HS-27A (cell line): ENCODE results near the gene MEGF10.
"Not testable (repeated sequence)": the region's sequence is repeated elsewhere in the genome, so short reads cannot be mapped to it uniquely, and the experiment has no call there.

Experiments used
- DNase-seq: peaks from one replicate; pipeline ENCODE4 v3.0.0-alpha.2; 2012; ENCODE audit warnings: low read depth, missing footprints

The MEGF10 gene

DNA sequence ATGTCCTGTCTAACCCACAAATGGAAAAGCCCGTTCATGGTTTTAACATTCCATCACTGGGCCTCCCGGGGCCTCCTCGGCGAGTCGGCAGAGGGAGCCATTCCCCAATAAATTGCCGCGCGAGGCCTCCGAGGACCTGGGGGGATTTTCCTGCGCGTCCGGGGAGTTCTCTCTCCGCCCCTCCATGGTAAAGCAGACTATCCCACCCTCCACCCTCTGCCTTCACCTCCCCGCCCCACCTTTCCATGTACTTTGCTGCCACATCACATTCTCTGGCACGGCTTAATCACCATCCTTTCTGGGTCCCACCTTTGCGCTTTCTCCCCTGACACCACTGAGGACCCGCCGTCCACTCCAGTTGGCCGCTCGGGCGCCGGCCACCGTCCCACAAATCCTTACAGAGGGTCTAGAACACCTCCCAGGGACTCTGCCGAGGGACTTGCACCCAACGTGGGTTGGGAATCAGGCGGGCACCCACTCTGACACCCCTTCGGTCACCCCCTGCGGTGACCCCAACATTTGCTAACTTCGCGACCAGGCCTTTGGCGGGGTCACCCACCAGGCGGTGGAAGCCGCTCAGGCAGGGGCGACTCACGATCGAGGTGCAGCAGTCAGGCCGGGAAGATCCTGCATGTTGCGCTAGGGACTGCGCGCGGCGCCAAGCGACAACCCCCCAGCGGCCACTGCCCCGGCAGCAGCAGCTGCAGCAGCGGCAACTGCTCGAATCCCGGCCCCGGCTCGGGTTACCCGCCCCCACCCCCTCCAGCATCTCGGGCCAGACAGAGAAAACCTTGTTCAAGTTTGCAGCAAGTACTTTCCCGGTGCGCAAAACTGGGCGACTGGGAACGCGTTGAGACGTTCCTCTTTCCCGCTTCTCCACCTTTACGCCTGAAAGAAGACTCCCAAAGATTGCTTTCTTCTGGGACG, at the start of gene MEGF10:
MEGF10 (plus strand) TSS at position 778 of the 927 bp plus-strand sequence. CDS start 40,513 bp downstream, outside the sequence.
- no peak for DNase-seq

DNA sequence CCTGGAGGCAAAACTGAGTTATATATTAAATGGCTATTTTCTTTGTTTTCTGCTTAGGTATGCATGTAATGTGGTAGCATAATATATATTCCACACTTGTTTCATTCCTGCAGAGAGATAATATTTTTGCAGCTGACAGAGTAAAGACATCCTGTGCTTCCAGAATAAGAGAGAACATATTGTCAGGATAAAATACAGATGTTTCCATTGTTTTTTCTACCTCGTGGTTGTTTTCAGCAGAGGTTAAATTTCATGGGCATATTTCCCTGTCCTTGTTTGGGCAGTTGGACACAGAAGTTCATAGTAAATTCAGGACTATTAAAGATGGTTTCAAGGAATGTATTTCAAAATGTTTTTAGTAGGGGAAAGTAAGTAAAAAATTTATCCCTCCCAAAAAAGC, 47.6 kb upstream of the MEGF10 start:
- DNase-seq: no peak

DNA sequence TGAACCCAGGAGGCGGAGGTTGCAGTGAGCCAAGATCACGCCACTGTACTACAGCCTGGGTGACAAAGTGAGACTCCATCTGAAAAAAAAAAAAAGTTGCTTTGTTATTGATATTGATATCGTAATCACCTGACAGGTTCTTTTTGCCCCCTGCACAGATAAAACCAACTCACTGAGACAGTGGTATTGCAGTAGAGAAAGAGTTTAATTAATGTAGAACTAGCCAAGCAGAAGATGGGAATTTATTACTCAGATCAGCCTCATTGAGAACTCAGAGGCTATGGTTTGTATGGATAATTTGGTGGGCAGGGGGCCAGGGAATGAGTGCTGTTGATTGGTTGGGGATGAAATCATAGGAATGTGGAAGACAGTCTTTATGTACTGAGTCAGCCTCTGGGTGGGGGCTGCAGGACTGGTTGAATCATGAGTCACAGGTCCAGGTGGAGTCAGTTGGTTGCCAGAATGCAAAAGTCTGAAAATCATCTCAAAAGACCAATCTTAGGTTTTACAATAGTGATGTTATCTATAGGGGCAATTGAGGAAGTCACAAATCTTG, 35.8 kb upstream of the MEGF10 start:
- DNase-seq: peak; percentile 33

DNA sequence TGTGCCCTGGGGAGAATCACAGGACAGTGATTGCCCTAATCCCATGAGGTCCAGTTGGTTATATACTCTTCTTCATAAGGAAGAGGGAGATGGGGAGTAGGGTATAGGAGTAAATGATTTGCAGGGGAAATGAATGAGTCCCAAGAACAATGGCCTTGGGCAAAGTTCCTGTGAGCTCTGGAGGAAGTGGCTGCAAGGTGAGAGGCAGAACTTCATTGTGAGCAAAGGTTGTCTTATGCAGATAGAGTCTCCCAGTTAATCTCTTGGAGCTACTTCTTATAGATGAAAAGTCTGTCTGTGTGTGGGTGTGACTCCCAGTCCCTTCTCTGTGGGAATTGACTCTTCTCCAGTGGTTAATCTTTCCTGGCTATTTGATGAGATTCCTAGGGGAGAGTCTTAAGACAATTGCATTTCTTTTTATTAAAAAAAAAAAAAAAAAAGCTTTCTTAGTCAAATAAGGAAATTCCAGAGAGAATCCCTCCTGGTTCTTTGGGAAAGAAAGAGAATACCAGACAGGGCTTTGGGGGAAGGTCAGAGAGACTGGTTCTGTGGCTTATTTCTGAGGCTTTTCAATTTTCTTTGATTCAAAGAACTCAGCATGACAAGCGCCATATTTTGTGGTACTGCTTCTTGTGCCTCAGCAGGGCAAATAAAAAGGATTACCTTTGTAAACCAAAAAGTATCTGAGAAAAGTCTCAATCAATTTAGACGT, 33.6 kb upstream of the MEGF10 start:
- no peak for DNase-seq

GRCh38 chr5:127260686-127261085, 29.9 kb upstream of the MEGF10 start:
- DNase-seq: no peak

DNA sequence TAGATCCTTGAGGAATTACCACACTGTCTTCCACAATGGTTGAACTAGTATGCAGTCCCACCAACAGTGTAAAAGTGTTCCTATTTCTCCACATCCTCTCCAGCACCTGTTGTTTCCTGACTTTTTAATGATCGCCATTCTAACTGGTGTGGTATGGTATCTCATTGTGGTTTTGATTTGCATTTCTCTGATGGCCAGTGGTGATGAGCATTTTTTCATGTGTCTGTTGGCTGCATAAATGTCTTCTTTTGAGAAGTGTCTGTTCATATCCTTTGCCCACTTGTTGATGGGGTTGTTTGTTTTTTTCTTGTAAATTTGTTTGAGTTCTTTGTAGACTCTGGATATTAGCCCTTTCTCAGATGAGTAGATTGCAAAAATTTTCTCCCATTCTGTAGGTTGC, 25.1 kb upstream of the MEGF10 start:
- DNase-seq: not testable (repeated sequence)

GRCh38 chr5:127268342-127268741, 22.3 kb upstream of the MEGF10 start:
- DNase-seq: not testable (repeated sequence)

DNA sequence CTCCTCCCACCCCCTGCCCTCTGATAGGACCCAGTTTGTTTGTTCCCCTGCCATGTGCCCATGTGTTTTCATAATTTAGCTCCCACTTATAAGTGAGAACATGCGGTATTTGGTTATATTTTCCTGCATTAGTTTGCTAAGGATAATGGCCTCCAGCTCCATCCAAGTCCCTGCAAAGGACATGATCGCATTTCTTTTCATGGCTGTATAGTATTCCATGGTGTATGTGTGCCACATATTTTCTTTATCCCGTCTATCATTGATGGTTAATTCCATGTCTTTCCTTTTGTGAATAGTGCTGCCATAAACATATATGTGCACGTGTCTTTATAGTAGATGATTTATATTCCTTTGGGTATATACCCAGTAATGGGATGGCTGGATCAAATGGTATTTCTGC, 19.9 kb upstream of the MEGF10 start:
- DNase-seq: not testable (repeated sequence)

DNA sequence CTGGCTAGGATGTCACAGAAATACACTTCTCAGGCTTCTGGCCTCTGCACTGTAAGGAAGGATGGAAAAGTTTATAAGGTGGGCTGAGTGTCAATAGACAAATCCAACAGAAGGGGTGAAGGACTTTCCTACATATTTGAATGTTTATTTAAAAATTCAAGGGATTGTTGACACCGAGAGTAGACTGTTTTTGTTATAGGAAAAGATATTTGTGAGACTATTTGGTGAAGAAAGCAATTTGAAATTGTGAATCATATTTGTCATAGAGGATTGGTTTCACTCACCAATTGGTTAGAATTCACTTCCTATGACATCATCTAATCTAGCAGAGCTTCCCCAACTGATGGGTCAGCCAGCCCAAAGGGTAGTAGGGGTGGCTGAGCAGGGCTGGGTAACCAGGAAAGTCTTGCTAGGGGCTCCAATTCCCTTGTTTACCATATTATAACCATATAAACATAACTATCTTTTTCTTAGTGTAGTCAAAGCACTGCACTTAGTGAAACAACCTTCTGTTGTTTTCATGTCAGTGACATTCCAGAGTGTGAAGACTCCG, 14.9 kb upstream of the MEGF10 start:
- DNase-seq: no peak

DNA sequence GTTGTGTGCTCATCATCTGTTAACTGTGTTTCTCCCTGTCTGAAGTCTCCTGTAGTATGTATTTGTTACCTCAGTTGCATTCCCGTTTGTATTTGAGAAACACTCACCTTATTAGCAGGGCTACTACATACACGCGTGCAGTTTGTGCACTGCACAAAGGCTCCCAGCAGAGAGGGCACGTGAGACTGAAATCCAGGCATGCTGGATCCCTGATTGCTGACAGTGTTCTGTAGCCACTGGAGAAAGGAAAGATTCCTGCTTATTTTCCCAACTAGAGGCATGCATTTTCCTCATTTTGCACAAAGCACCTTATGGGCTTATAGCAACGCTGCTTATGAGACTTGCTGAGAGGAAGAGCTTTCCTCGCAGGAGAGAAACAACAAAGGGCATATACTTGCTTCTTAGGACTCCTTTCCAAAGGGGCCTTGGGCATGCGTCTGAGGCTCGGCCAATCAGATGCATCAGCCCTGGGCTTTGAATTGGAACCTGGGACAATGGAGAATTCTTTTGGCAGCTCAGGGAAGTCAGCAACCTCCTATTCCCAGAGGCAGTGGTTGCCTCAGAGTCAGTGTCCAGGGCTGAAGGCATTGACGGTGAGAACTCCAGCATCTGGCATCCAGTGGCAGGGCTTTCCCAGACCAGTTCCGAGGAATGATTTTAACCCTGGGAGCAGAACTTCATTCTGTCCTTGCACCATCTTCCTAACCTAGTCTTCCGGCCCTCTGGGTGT, 9.9 kb upstream of the MEGF10 start:
- no peak for DNase-seq

DNA sequence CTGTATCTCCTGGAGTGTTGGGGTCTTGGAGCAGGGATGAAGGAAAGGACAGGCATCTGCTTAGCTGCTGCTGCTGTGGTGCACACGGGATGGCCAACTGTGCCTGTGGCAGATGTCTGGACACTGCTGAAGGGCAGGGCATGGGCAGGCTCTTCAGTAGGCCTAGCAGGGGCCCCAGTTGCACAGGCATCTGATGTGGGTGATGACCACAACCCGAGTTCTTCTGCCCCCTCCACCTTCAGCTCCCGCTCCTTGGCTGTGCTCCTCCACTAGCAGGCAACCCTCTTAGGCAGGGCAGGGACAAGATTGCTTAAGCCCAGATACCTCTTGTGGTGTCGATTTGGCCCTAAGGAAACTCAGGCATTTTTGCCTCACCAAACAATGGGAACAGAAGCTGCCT, 9.0 kb upstream of the MEGF10 start:
- no peak for DNase-seq

GRCh38 chr5:127288676-127289075, 1.9 kb upstream of the MEGF10 start:
- DNase-seq: no peak

- no peak for DNase-seq
These were observed 524 bp downstream of the MEGF10 start for GRCh38 chr5:127290946-127291693.

DNA sequence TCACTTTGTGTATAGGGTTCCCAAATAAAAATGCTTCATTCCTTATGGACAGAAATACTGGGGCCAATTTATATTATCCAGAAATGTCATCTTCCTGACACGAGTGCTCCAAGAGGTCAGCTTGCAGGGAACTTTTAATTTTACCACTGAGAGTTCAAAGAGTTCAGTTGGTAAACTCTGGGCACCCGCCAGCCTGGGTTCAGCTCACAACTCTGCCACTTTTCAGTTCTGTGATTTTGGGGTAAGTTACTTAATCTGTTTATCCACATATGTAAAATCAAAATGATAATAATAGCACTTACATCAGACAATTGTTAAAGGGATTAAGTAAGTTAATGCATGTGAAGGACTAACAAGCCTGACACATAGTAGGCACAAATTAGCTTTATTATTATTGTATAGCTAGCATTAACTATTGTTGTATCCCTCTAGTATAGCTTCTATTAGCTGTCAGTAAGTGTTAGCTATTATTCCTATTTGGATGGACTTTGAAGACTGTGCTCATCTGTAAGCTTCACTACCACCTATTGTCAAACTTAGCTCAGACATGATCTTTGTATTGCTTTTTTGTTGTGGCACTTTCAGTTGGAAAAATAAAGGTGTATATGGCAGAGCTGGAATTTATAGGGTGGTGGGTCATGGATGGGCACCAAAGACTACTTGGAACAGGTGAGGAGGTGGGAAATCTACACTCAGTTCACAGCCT, 1.6 kb downstream of the MEGF10 start:
- no peak for DNase-seq

DNA sequence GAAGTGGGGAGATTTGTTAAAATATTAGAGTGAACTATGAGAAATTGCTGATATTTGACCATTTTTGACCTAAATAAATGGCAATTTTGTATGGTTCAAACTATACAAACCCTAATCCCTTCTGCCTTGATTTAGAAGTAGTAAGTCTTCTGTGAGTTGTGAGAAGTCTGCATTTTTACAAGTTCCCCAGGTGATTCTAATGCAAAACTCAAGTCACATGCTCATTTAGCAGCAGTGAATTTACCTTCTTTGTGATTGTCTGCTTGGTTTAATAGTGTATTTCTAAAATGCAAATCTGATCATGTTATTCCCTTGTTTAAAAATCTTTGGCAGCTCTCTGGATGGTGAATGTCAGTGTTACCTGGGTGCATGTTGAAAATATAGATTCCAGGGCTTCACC, 2.8 kb downstream of the MEGF10 start:
- no peak for DNase-seq

GRCh38 chr5:127294829-127295228, 4.2 kb downstream of the MEGF10 start:
- no peak for DNase-seq

DNA sequence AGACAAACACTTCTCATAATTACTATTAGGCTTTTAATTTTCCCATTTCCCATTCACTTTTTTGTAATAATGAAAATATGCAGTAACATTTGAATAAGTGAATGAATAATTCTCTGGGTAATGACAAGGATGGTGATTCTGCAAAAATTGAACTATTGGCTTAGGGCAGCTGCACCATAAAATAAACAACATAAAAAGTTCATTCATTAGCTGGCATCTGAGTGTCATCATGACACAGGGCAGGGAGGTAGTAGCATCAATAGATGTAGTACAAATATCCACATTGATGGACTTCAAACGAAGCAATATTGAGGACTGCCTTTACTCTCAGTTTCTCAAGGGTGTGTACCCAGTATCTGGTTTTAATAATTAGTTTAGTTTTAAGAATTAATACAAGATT, 4.9 kb downstream of the MEGF10 start:
- no peak for DNase-seq

- DNase-seq: no peak
These were observed 5.7 kb downstream of the MEGF10 start for GRCh38 chr5:127296321-127296720.

DNA sequence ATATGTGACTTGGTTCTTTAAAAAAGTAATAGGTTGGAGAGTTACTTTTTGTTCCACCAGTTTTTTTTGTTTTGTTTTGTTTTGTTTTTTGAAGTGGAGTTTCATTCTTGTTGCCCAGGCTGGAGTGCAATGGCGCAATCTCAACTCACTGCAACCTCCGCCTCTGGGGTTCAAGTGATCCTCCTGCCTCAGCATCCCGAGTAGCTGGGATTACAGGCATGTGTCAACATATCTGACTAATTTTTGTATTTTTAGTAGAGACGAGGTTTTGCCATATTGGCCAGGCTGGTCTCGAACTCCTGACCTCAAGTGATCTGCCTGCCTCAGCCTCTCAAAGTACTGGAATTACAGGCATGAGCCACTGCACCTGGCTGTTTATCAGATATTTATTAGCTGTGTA, 6.3 kb downstream of the MEGF10 start:
- DNase-seq: not testable (repeated sequence)

DNA sequence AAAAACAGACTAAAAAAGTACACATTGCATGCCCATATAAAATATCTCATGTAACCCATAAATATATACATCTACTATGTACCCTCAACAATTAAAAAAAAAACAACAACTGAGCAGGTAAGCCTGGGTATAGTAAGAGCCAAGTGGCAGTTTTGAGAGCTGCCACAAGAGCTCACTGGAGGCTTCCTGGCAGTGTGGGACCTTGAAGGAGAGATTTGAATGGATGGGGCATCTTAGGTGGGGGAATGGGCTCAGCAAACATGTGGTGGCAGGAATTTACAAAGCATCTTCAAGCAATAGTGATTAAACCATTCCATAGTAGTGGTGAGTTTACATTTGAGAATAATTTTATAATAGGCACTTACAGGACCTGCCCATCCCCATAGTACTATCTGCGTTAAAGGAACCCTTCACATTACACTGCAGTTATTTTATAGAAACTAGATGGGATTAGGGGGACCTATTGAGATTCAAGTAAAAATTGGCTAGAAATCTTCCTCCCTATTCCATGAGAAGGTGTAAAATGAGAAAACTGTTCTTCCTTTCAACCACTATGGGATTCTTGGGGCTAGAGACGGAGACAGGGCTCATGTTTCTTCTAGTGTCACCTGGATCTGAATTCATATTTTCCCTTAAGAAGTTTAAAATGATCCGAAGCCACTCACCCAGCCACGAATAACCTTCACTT, 6.9 kb downstream of the MEGF10 start:
- DNase-seq: no peak
